ENCODE data around the gene CD99L2.

GRCh38 chrX:150933945-150934350 is 35.5 kb upstream of the CD99L2 start:
- TF ChIP-seq CTCF (IDR thresholded peaks at IDR 0.05) (no peak), POLR2A (IDR thresholded peaks at IDR 0.05) (no peak)
